Measurements from ENCODE around the gene CHN2.
"Not testable (repeated sequence)": the region's sequence is repeated elsewhere in the genome, so short reads cannot be mapped to it uniquely, and the experiment has no call there.

Gene CHN2

GRCh38 chr7:29256693-29257002, 62.1 kb downstream of the CHN2 start:
- DNase-seq (ENCODE audit: low read depth in 2 of 2) = no peak

GRCh38 chr7:29258951-29259350, 64.4 kb downstream of the CHN2 start:
- DNase-seq (ENCODE audit: low read depth in 2 of 2) = no peak

- DNase-seq (ENCODE audit: low read depth in 2 of 2) = no peak
Observed at GRCh38 chr7:29262191-29262917, 67.8 kb downstream of the CHN2 start.

GRCh38 chr7:29263601-29264207, 69.1 kb downstream of the CHN2 start:
- not testable (repeated sequence) for DNase-seq (ENCODE audit: low read depth in 2 of 2)

GRCh38 chr7:29265208-29265923, 70.8 kb downstream of the CHN2 start:
- no peak for DNase-seq (ENCODE audit: low read depth in 2 of 2)

- DNase-seq (ENCODE audit: low read depth in 2 of 2) = no peak
Observed at GRCh38 chr7:29269935-29270334, 75.4 kb downstream of the CHN2 start.

- no peak for DNase-seq (ENCODE audit: low read depth in 2 of 2)
Observed at GRCh38 chr7:29270594-29271318, 76.2 kb downstream of the CHN2 start.

DNA sequence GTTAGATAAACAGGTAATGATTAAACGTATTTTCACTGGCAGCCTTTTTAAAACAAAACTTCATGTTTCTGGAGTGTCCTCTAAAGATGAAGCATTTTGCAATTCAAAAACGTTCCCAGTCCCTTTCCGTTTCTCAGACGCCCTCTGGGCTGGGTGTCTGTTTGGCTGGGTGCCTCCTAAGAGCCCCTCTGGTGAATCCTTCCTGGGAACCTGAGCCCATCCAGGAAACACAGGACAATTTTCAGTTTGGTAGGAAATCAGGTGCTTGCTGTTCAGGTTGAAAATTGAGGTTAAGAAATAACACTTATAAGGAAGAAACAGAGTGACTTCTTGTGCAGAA, 76.7 kb downstream of the CHN2 start:
- no peak for DNase-seq (ENCODE audit: low read depth in 2 of 2)

GRCh38 chr7:29272057-29272456, 77.5 kb downstream of the CHN2 start:
- DNase-seq (ENCODE audit: low read depth in 2 of 2) = no peak

DNA sequence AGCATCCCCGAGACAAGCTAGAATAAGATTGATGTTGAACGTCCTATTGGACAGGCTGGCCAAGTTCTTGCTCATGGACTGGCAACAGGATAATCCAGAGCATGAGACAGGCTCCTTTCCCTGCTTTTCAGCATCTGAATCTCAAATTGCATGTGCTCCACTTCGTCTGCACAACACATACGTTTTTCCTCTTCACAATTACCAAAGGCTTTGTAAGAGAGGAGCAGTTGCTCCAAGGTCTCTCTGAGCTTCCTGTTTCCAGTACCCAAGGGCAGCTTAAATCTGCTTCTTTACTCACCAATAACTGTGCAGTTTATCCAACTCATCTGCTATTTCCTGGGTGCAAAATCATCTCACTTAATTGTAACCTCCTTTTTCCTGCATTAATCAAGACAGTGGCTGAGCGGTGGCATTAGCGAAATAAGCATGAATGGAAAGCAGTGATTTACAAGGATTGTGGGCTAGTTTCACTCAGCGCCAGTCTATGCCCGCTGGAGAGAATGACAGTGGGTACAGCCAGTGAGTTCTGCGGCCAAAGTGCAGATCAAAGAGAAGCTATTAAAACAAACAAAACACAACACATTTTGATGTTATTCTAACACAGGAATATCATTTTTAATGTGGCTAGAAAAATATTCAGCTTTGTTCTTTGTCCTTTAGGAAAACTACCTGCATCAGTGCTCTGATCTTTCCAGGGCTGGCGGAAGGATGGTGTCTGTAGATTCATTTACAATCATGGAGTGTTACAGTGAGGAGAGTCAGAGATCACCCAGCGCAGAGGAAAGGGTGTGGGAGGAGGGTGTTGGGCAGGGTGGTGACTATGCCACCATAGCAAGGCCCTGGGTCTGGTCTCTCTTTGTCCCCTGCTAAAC, 79.8 kb downstream of the CHN2 start:
- no peak for DNase-seq (ENCODE audit: low read depth in 2 of 2)

- no peak for DNase-seq (ENCODE audit: low read depth in 2 of 2)
Observed at GRCh38 chr7:29275018-29275318, 80.4 kb downstream of the CHN2 start.

DNA sequence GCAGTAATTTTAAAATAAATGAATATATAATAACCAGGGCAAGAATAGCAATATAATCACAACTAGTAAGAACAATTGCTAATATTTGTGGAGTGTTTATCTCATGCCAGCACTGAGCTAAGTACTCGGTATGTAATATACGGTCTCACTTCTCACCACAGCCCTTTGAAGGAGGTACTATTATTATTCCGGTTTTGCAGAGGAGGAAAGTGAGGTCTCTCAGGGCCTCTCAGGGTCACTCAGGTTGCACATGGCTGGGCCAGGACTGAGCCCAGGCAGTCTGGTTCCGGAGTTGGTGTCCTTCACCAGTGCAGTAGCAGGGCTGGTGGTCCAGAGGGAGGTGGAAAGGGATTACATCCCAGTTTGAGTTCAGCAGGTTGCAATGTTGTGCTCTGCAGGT, 80.9 kb downstream of the CHN2 start:
- DNase-seq (ENCODE audit: low read depth in 2 of 2) = no peak

GRCh38 chr7:29276199-29276598, 81.6 kb downstream of the CHN2 start:
- no peak for DNase-seq (ENCODE audit: low read depth in 2 of 2)

DNA sequence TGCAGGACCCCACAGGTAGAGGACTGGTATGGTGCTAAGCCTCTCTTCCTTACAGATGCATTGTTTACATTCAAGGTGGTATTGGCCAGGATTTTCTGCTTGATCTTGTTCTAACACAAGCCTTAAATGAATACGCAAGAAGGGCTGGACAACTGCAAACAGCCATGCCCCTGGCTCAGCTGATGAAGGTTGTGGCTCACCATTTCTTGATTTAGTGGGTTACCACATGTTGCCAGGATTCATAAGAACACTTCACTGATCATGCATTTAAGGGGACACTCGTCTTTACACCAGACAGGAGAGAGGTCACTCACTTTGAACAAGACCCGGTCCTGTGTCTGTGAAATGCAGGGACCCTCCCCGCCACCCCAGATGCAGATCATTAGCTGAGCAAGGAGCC, 82.2 kb downstream of the CHN2 start:
- DNase-seq (ENCODE audit: low read depth in 2 of 2) = no peak

DNA sequence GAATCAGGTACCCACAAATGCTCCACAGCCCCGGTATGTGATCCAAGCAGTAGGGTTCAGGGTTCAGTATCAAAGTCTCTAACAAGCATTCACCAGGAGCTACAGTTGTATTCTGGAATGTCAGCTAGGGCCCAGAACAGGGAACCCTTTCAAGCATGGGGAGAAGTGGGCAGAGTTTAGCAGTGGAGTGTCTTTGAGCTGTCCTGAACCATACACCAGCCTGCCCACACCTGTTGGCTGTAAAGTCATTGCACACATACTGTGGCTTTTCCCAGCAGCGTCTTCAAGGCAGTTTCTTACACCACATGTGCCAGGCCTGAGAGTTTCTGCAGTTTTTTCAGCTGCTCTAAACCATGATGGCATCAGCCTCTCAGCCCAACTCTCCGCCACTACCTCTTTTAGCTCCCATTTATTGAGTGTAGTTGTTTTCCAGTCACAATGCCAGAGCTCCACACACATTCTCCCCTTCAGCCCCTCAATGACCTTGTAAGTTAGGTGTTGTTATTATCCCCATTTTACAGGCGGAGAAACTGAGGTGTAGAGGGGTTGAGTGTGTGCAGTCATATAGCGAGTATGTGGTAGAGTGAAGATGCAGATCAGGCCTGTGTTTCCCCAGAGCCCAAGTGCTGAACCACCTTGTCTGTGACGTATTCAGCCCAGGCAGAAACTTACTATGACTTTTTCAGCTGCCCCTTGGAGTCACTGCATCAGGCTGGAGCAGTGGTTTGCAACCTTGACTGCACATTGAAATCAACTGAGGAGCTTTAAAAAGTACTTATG, 83.1 kb downstream of the CHN2 start:
- no peak for DNase-seq (ENCODE audit: low read depth in 2 of 2)

DNA sequence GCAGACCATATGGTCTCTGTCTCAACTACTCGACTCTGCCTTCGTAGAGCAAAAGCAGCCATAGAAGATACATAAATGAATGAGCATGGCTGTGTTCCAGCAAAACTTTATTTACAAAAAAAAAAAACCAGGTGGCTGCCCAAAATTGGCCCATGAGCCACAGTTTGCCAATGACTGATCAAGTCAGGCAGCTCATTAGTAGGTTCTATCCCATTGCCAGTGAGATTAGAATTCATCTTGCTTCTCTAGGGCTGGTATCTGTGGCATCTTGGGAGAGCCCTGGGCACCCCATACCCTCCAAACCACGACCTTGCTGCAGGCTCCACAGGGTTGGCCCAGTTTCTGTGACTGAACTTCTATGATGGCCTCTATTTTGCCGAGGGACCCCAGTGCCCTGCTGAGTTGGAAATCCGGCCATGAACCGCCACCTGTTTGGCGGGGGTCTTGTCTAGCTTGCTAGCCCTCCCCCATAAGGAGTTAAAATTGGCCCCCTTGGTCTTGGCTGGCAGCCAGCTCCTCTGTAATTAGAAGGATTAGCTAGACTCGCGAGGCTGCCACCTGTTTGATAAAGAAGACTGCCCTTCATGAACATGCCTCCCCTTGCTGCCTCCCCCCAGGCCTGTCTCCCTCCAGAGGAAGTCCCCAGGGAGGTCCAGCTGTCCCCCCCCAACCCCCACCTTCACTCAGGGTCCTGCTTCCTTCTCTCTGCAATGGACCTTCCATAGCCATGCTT, 83.9 kb downstream of the CHN2 start:
- no peak for DNase-seq (ENCODE audit: low read depth in 2 of 2)

- DNase-seq (ENCODE audit: low read depth in 2 of 2) = no peak
Observed at GRCh38 chr7:29281782-29282541, 87.4 kb downstream of the CHN2 start.

DNA sequence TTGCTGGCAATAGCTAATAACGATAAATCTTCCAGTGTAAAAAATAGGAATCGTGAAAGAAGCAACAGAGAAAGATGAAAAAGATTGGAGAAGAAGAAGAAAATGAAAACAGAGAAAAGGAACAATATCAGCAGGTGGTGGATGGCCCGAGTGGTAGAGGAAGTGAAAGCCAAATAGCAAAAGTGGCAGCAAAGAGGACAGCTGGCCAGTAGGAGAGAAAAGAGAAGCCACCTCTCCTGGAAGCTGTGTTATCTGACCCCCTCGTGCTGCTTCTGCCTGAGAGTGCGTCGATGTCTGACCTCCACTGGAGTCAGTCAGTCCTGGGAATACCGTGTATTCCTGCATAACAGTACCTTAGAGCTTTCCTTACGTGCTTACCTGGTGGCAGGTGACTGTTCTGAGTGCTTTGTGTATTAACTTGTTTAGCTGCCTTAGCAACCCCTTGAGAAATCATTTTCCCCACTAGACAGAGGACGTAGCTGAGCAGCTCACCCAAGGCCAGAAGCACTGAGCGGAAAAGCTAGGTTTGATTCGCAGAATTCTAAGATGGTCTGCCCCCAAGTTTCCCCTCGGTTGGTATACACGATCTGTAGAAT, 88.3 kb downstream of the CHN2 start:
- DNase-seq (ENCODE audit: low read depth in 2 of 2) = no peak

DNA sequence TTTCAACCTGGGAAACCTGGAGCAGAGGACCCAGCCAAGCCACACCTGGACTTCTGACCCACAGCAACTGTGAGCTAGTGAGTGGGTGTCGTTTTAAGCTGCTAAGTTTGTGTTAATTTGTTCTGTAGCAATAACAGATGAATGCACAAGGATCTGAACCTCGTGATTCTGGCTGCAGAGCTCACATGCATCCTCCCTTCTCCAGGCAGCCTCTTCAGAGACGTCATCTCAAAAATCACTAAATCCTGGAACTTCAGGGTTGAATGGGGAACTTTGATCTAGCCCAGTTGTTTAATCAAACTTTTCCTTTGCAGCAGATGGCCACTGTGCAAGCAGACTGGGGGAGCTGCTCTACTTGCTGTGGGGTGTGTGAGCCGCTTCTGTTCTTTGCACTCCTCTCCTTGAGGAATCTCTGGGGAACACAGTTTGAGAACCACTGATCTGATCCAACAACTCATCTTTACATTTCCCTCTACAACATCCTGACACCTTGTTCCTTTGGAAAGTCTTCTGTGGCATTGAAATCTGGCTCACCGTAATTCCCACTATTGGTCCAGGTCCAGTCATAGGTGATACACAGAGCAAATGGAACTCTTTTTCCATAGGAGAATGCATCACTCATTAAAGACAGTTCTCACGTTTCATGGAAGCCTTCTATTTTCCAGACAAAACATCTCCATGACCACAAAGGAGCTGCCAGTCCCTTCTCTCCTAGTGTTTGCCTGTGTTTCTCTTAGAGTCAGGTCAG, 90.3 kb downstream of the CHN2 start:
- no peak for DNase-seq (ENCODE audit: low read depth in 2 of 2)

Measured in stimulated activated CD4-positive, alpha-beta T cell treated with anti-CD3 and anti-CD28 coated beads, Interleukin-15, amount 100 ng/mL, for 48 hours (primary cell).